HFF-Myc (cell line): ENCODE measurements around the gene CRX.
A peak's percentile ranks its signal among the peaks of the same experiment; 100 is the strongest.
"Not testable (repeated sequence)": the region's sequence is repeated elsewhere in the genome, so short reads cannot be mapped to it uniquely, and the experiment has no call there.

ENCODE experiments used
- DNase-seq: peaks from one replicate; pipeline ENCODE4 v3.0.0-alpha.2; 2011; ENCODE audit warnings: low read depth; ENCODE audit errors: extremely low read depth
- H3K4me3 ChIP-seq: replicated peaks from 2 replicates; pipeline ENCODE4 v1.5.1; 2011; ENCODE audit warnings: low read depth, mild to moderate bottlenecking, control low read depth, low read length
- CTCF ChIP-seq: IDR thresholded peaks from 2 replicates; pipeline ENCODE4 v1.5.1; 2012; ENCODE audit warnings: mild to moderate bottlenecking, low read depth, low read length, control low read depth; ENCODE audit errors: missing control alignments

Gene CRX

GRCh38 chr19:47806435-47806834, 15.3 kb upstream of the CRX start:
- H3K4me3 ChIP-seq: no peak overlapping the region
- TF ChIP-seq CTCF: no peak
- no peak for DNase-seq

- peak; percentile 72 for TF ChIP-seq CTCF
- peak; percentile 12 for DNase-seq
- H3K4me3 ChIP-seq: no peak overlapping the region
These were observed 8.3 kb upstream of the CRX start for GRCh38 chr19:47813304-47813994.

- no peak for TF ChIP-seq CTCF
- no peak for DNase-seq
- no peak overlapping the region for H3K4me3 ChIP-seq
These were observed 7.8 kb upstream of the CRX start for GRCh38 chr19:47813995-47814328.

GRCh38 chr19:47816270-47816669, 5.5 kb upstream of the CRX start:
- not testable (repeated sequence) for DNase-seq, H3K4me3 ChIP-seq

- H3K4me3 ChIP-seq: not testable (repeated sequence)
These were observed 3.5 kb upstream of the CRX start for GRCh38 chr19:47818221-47818620.

GRCh38 chr19:47819858-47820257, 1.9 kb upstream of the CRX start:
- no peak for DNase-seq
- H3K4me3 ChIP-seq: no peak overlapping the region
- no peak for TF ChIP-seq CTCF

More at GRCh38 chr19:47818221-47818620, 3.5 kb upstream of the CRX start:
- not testable (repeated sequence) for DNase-seq

- H3K4me3 ChIP-seq: no peak overlapping the region
- DNase-seq: no peak
- no peak for TF ChIP-seq CTCF
These were observed 1.3 kb upstream of the CRX start for GRCh38 chr19:47820410-47820809.

GRCh38 chr19:47824396-47824795, 2.7 kb downstream of the CRX start:
- no peak for TF ChIP-seq CTCF
- no peak for DNase-seq
- no peak overlapping the region for H3K4me3 ChIP-seq
